A549 (cell line): ENCODE measurements around the gene LY86. TPM values are rescaled to one million over a fixed set of nuclear protein-coding genes. Genes with fewer than 3 reads are reported as not detected.

Experiments used
- ATAC-seq, 2 experiments: fragments of 200-7000 bp in 1 of 2; fragments of >200 bp in 1 of 2; cut with Nextera tagmentation in 1 of 2; cut with Tn5 transposase in 1 of 2; 3 replicates each; pipeline versions ENCODE4 v1.8.0 to v1.9.1; 2018 to 2020; ENCODE audit warnings: mild to moderate bottlenecking in 1 of 2, moderate library complexity in 1 of 2
- CTCF ChIA-PET: fragments of 300-600 bp; sonication (Branson Sonifier 250); formaldehyde crosslinking; extraction: SDS; loops from one replicate; lab custom pipeline; 2021; ENCODE audit warnings: antibody characterized with exemption, inconsistent platforms; lab: Yijun Ruan, JAX
- POLR2A ChIA-PET: fragments of 350-600 bp; formaldehyde crosslinking; extraction: SDS; loops from one replicate; lab custom pipeline; 2021; ENCODE audit warnings: antibody characterized with exemption, inconsistent platforms; lab: Yijun Ruan, JAX
- DNase-seq, 2 experiments: peaks; one replicate each; pipeline versions ENCODE4 v3.0.0 to v3.0.0-alpha.2; 2011 to 2016; ENCODE audit warnings: low read depth in 1 of 2, low spot score in 1 of 2
- FAIRE-seq: peaks from 2 replicates; lab custom pipeline; 2011; peaks lifted over from hg19 to GRCh38; lab: Jason Lieb, UNC
- H3K27ac ChIP-seq, 2 experiments: fragments of >200 bp; sonication (Bioruptor Twin); formaldehyde crosslinking; 3 replicates each; pipeline ENCODE4 v1.5.1; 2016 to 2017
- H3K4me1 ChIP-seq: fragments of >200 bp; sonication (Bioruptor Twin); formaldehyde crosslinking; 3 replicates; pipeline ENCODE4 v1.6.1; 2016
- H3K4me2 ChIP-seq: fragments of >200 bp; sonication (Bioruptor Twin); formaldehyde crosslinking; 3 replicates; pipeline ENCODE4 v1.6.1; 2016
- H3K4me3 ChIP-seq: fragments of >200 bp; sonication (Bioruptor Twin); formaldehyde crosslinking; 3 replicates; pipeline ENCODE4 v1.5.1; 2016
- H3K9me3 ChIP-seq: fragments of >200 bp; sonication (Bioruptor Twin); formaldehyde crosslinking; 3 replicates; pipeline ENCODE4 v1.6.1; 2016
- BCL3 ChIP-seq: fragments of >200 bp; sonication (Bioruptor Twin); formaldehyde crosslinking; IDR thresholded peaks from 3 replicates; pipeline ENCODE4 v1.6.1; 2016
- BHLHE40 ChIP-seq: IDR thresholded peaks from 2 replicates; pipeline ENCODE4 v1.6.1; 2012; ENCODE audit warnings: low read depth, low read length, inconsistent platforms
- CBX8 ChIP-seq: fragments of 200-600 bp; sonication (generic); IDR thresholded peaks from 2 replicates; pipeline ENCODE4 v1.6.1; 2016
- CHD2 ChIP-seq: fragments of 150-350 bp; IDR thresholded peaks from 2 replicates; pipeline ENCODE4 v1.6.1; 2014; ENCODE audit warnings: low read length; ENCODE audit not compliant: partially characterized antibody
- ELK1 ChIP-seq: fragments of 150-350 bp; IDR thresholded peaks from 2 replicates; pipeline ENCODE4 v1.6.1; 2014; ENCODE audit warnings: low read depth, mild to moderate bottlenecking, low read length
- FOSB ChIP-seq: fragments of 250-450 bp; sonication (Bioruptor Pico); IDR thresholded peaks from 2 replicates; pipeline ENCODE4 v1.5.0; 2020; ENCODE audit warnings: mild to moderate bottlenecking, moderate library complexity
- FOSL2 ChIP-seq, 2 experiments: fragments of 450-650 bp in 1 of 2; fragments of >200 bp in 1 of 2; sonication (Bioruptor Twin) in 1 of 2; formaldehyde crosslinking; IDR thresholded peaks; 2 replicates each; pipeline versions ENCODE4 v1.5.0 to v1.6.1; 2016 to 2020; ENCODE audit warnings: mild to moderate bottlenecking in 1 of 2, moderate library complexity in 1 of 2
- FOXS1 ChIP-seq: fragments of 250-450 bp; sonication (Bioruptor Pico); IDR thresholded peaks from 2 replicates; pipeline ENCODE4 v1.5.0; 2020; ENCODE audit warnings: mild to moderate bottlenecking, moderate library complexity
- GATA3 ChIP-seq: IDR thresholded peaks from 2 replicates; pipeline ENCODE4 v1.6.1; 2012; ENCODE audit warnings: borderline replicate concordance
- HOXA7 ChIP-seq: fragments of 250-450 bp; sonication (Bioruptor Pico); IDR thresholded peaks from 2 replicates; pipeline ENCODE4 v1.5.0; 2020; ENCODE audit warnings: mild to moderate bottlenecking, moderate library complexity
- HOXB13 ChIP-seq: fragments of 250-450 bp; sonication (Bioruptor Pico); IDR thresholded peaks from 2 replicates; pipeline ENCODE4 v1.5.0; 2020; ENCODE audit warnings: low read depth, mild to moderate bottlenecking, moderate library complexity
- KDM5A ChIP-seq: fragments of 200-600 bp; sonication (generic); IDR thresholded peaks from 2 replicates; pipeline ENCODE4 v1.6.1; 2016; ENCODE audit warnings: antibody characterized with exemption, mild to moderate bottlenecking
- MAFK ChIP-seq: fragments of 450-650 bp; IDR thresholded peaks from 2 replicates; pipeline ENCODE4 v1.6.1; 2014; ENCODE audit not compliant: partially characterized antibody
- MAZ ChIP-seq: fragments of 150-350 bp; IDR thresholded peaks from 2 replicates; pipeline ENCODE4 v1.6.1; 2014; ENCODE audit warnings: antibody characterized with exemption, low read depth, low read length, borderline replicate concordance
- MYC ChIP-seq: IDR thresholded peaks from 2 replicates; pipeline ENCODE4 v1.6.1; 2012; ENCODE audit warnings: mild to moderate bottlenecking, inconsistent platforms, low read length, improper control_type of control experiment, borderline replicate concordance
- NFE2L2 ChIP-seq: fragments of 150-350 bp; conservative IDR thresholded peaks from 2 replicates; pipeline ENCODE4 v1.6.1; 2014; ENCODE audit warnings: low read length
- NPAS2 ChIP-seq: fragments of 250-450 bp; sonication (Bioruptor Pico); IDR thresholded peaks from 2 replicates; pipeline ENCODE4 v1.8.0; 2022; ENCODE audit warnings: mild to moderate bottlenecking, moderate library complexity, borderline replicate concordance
- PHF8 ChIP-seq: fragments of 200-600 bp; sonication (generic); IDR thresholded peaks from 2 replicates; pipeline ENCODE4 v1.6.1; 2016; ENCODE audit warnings: low read depth, mild to moderate bottlenecking, antibody characterized with exemption, moderate library complexity, borderline replicate concordance
- POLR2AphosphoS2 ChIP-seq: conservative IDR thresholded peaks from 2 replicates; pipeline ENCODE4 v1.6.1; 2012; ENCODE audit warnings: low read length, improper control_type of control experiment, inconsistent platforms
- RAD21 ChIP-seq, 2 experiments: fragments of >200 bp in 1 of 2; sonication (Bioruptor Twin) in 1 of 2; formaldehyde crosslinking in 1 of 2; IDR thresholded peaks in 1 of 2; conservative IDR thresholded peaks in 1 of 2; 2 replicates in 1 of 2; 3 replicates in 1 of 2; pipeline ENCODE4 v1.6.1; 2012 to 2018; ENCODE audit warnings: inconsistent platforms in 1 of 2
- RARB ChIP-seq: fragments of 250-450 bp; sonication (Bioruptor Pico); IDR thresholded peaks from 2 replicates; pipeline ENCODE4 v1.8.0; 2021; ENCODE audit warnings: mild to moderate bottlenecking, moderate library complexity
- RFX5 ChIP-seq: fragments of 450-650 bp; IDR thresholded peaks from 2 replicates; pipeline ENCODE4 v1.7.1; 2014; ENCODE audit warnings: antibody characterized with exemption, mild to moderate bottlenecking, moderate library complexity
- RNF2 ChIP-seq: fragments of 200-600 bp; sonication (generic); IDR thresholded peaks from 2 replicates; pipeline ENCODE4 v1.6.1; 2016; ENCODE audit warnings: low read depth, mild to moderate bottlenecking, antibody characterized with exemption, moderate library complexity, borderline replicate concordance
- TFCP2L1 ChIP-seq: fragments of 250-450 bp; sonication (Bioruptor Pico); IDR thresholded peaks from 2 replicates; pipeline ENCODE4 v1.5.0; 2021; ENCODE audit warnings: mild to moderate bottlenecking
- ZNF302 ChIP-seq: fragments of 250-450 bp; sonication (Bioruptor Pico); IDR thresholded peaks from 2 replicates; pipeline ENCODE4 v1.9.0; 2021; ENCODE audit warnings: inconsistent platforms, mild to moderate bottlenecking, moderate library complexity
- ZSCAN20 ChIP-seq: fragments of 250-450 bp; sonication (Bioruptor Pico); IDR thresholded peaks from 2 replicates; pipeline ENCODE4 v1.8.0; 2022; ENCODE audit warnings: mild to moderate bottlenecking, moderate library complexity
- WGBS: methylation state at CpG from one replicate; pipeline ENCODE4 v1.1.6; 2017; ENCODE audit errors: missing lambda C conversion rate; 5-methylcytosine and 5-hydroxymethylcytosine counted together
- polyA plus RNA-seq, 4 experiments: library from polyadenylated mRNA; depleted of rRNA in 3 of 4; stranded (reverse); fragments of >200 nt; fragmentation: RNase III in 1 of 4; extraction: RNeasy Plus Mini Kit Qiagen cat#74134 plus additional on column Dnase treatment in 1 of 4; gene quantifications; 2 replicates in 3 of 4; 3 replicates in 1 of 4; pipeline ENCODE4 v1.2.3, GENCODE V29; 2011 to 2017
- TF ChIP-seq, protein P1 (sequence below): IDR thresholded peaks from 2 replicates; pipeline ENCODE4 v1.6.1; 2012; ENCODE audit warnings: low read depth, borderline replicate concordance

Gene LY86
- polyA plus RNA-seq, 2 of the 4 experiments (the other 2 are of a cell fraction) = not detected

GRCh38 chr6:6590530-6590929, 2.0 kb downstream of the LY86 start:
- POLR2A ChIA-PET = no interaction called here
- DNase-seq = no peak

DNA sequence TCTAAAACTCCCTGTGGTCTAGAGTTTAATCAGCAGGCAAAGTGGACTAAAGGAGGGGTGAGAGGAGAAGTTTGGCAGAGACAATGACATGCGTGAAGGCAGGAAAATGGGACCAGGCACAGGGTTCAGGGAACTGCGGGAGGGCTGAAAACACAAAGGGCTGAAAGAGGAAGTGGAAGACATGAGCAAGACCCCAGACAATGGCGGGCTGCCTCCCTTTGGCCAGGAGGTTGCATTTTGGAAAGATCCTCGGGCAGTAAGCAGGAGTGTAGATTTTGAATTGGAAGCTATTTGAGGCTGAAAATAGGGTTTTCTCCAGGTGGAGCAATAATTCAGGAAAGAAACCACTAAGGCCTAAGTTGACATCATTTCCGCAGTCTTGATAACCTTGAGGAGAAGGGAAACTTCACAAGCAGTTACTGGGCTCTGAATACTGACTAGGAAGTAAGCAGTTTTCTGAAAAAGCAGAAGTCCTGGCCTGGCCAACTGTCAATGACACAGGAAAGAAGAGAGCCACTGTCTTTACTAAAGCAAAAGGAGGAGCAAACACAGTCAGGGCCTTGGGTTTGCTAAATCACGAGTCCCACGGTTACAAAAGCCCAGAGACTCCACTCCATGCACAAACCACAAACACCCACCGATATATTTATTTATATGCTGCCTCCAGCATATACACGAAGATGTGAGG, 3.4 kb downstream of the LY86 start:
- no peak for ATAC-seq

More at GRCh38 chr6:6590530-6590929, 2.0 kb downstream of the LY86 start:
- 27% methylated on average over 2 of the region's 2 CpGs for WGBS
- Histone ChIP-seq H3K9me3 (no peaks in the 10 kb centered on the region), H3K27ac (no peak overlapping the region), H3K4me3 (no peak overlapping the region), H3K4me1 (no peaks in the 10 kb centered on the region), H3K4me2 (no peak overlapping the region)
- no peak for TF ChIP-seq BHLHE40
- no peak for ATAC-seq
- FAIRE-seq = no peak
- CTCF ChIA-PET = no interaction called here

DNA sequence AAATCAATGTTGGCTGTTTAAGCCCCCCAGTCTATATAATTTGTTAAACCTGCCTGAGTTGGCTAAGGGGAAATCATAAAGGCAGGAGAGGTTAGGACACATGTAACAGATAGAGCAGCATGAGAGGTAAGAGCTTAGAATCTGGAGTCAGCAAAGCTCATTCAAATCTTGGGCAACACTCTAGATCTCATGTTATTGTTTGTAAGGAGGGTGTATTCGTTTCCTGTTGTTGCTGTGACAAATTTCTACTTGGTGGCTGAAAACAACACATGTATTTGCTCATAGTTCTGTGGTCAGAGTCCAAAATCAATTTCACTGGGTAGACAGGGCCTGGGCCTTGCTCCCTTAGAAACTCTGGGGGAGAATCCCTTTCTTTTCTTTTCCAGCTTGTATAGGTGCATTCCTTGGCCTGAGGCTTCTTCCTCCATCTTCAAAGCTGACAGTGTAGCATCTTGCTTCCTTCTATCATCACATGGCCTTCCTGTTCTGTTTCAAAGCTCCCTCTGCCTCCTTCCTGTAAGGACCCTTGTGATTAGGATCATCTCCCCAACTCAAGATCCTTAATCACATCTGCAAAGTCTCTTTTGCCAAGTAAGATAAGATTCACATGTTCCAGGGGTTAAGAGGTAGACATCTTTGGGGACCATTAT, 4.4 kb downstream of the LY86 start:
- FAIRE-seq = no peak
- ATAC-seq = no peak
- POLR2A ChIA-PET = no interaction called here
- H3K4me2 ChIP-seq = no peak overlapping the region
- no peaks in the 10 kb centered on the region for H3K4me1 ChIP-seq
- H3K4me3 ChIP-seq = no peak overlapping the region
- no peaks in the 10 kb centered on the region for H3K9me3 ChIP-seq
- TF ChIP-seq BCL3 (no peak), TFCP2L1 (CRISPR knock-in tag) (no peak), ZSCAN20 (CRISPR knock-in tag) (no peak), FOSB (CRISPR knock-in tag) (no peak), RFX5 (no peak), CHD2 (no peak), FOSL2 (IDR thresholded peaks at IDR 0.05) (no peak), FOSL2 (CRISPR knock-in tag; IDR thresholded peaks at IDR 0.05) (no peak), HOXB13 (CRISPR knock-in tag) (no peak), CBX8 (no peak), HOXA7 (CRISPR knock-in tag) (no peak), RNF2 (no peak), MYC (no peak), ELK1 (no peak)
- CTCF ChIA-PET = no interaction called here
- H3K27ac ChIP-seq = no peak overlapping the region
- no peak for DNase-seq
- WGBS = 5% methylated on average over 1 of the region's 1 CpG

More for the DNA sequence above, 3.4 kb downstream of the LY86 start:
- POLR2A ChIA-PET = no interaction called here
- Histone ChIP-seq H3K4me1 (no peaks in the 10 kb centered on the region), H3K27ac (no peak overlapping the region), H3K4me2 (no peak overlapping the region), H3K4me3 (no peak overlapping the region), H3K9me3 (no peaks in the 10 kb centered on the region)
- CTCF ChIA-PET = no interaction called here
- FAIRE-seq (no peak), DNase-seq (no peak)
- 32% methylated on average over 9 of the region's 9 CpGs for WGBS
- TF ChIP-seq RFX5 = no peak
- TF ChIP-seq RARB (CRISPR knock-in tag) = no peak
- TF ChIP-seq PHF8 = no peak
- TF ChIP-seq KDM5A = no peak
- no peak for TF ChIP-seq GATA3
- TF ChIP-seq FOSL2 (IDR thresholded peaks at IDR 0.05) = no peak
- no peak for TF ChIP-seq FOSL2 (CRISPR knock-in tag; IDR thresholded peaks at IDR 0.05)
- no peak for TF ChIP-seq POLR2AphosphoS2
- no peak for TF ChIP-seq NFE2L2
- no peak for TF ChIP-seq HOXA7 (CRISPR knock-in tag)
- TF ChIP-seq ZNF302 (CRISPR knock-in tag) = no peak
- no peak for TF ChIP-seq MAFK
- no peak for TF ChIP-seq MAZ
- TF ChIP-seq RNF2 = no peak
- TF ChIP-seq BHLHE40 = no peak
- TF ChIP-seq ELK1 = no peak
- TF ChIP-seq RAD21 (conservative IDR thresholded peaks at IDR 0.05 in 1 of 2, IDR thresholded peaks at IDR 0.05 in 1 of 2) = no peak
- TF ChIP-seq, protein P1, sequence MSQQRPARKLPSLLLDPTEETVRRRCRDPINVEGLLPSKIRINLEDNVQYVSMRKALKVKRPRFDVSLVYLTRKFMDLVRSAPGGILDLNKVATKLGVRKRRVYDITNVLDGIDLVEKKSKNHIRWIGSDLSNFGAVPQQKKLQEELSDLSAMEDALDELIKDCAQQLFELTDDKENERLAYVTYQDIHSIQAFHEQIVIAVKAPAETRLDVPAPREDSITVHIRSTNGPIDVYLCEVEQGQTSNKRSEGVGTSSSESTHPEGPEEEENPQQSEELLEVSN = no peak
- TF ChIP-seq CHD2 = no peak
- TF ChIP-seq FOXS1 (CRISPR knock-in tag) = no peak
- TF ChIP-seq NPAS2 (CRISPR knock-in tag) = no peak
